ENCODE measurements around the gene MMP28. TPM values are rescaled to one million over a fixed set of nuclear protein-coding genes. Genes with fewer than 3 reads are reported as not detected.
A peak's percentile ranks its signal among the peaks of the same experiment; 100 is the strongest.

MMP28 gene
- total RNA-seq, 1 experiment from 2014 or later = 2.8 TPM

GRCh38 chr17:35765086-35765710 is 30.2 kb downstream of the MMP28 start:
- no peaks in the 10 kb centered on the region for H3K79me2 ChIP-seq (ENCODE audit: low read depth)
- POLR2A ChIA-PET (ENCODE audit: unreplicated experiment) = no interaction called here
- H3K4me2 ChIP-seq = no peak overlapping the region
- no peak overlapping the region for H2AFZ ChIP-seq
- H3K9me2 ChIP-seq (ENCODE audit: insufficient read depth) = no peaks in the 10 kb centered on the region
- no TSS peak for BruUV-seq (replicated peaks)
- H4K20me1 ChIP-seq (ENCODE audit: insufficient read depth) = no peaks in the 10 kb centered on the region
- H3K9me3 ChIP-seq (ENCODE audit: insufficient read depth, low read depth) = no peaks in the 10 kb centered on the region
- no peaks in the 10 kb centered on the region for H3K4me1 ChIP-seq (replicated peaks; ENCODE audit: insufficient read depth)
- no peaks in the 10 kb centered on the region for H3K36me3 ChIP-seq (ENCODE audit: low read depth)
- no peak for DNase-seq
- peaks cover 45% of the 10 kb centered on the region for H3K27me3 ChIP-seq (ENCODE audit: insufficient read depth, low read depth)
- no peak overlapping the region for H3K4me3 ChIP-seq
- CTCF ChIA-PET = no interaction called here
- TF ChIP-seq EZH2 (IDR thresholded peaks at IDR 0.05; ENCODE audit: low read depth) (no peak), CTCF (conservative IDR thresholded peaks at IDR 0.05) (no peak)
- intact Hi-C loops (cut with micrococcal nuclease; ENCODE audit: unreplicated experiment) = no loop called here
- 0 out of 2 replicates have a peak, but pooled peaks cover 3% of the 10 kb centered on the region for H3F3A ChIP-seq (ENCODE audit: insufficient read depth, low read depth)
- H3K27ac ChIP-seq = no peak overlapping the region

- Histone ChIP-seq H2AFZ (0 out of 2 replicates have a peak overlapping the region, but pooled peaks have one; percentile 64), H3K4me2 (peak overlapping the region; percentile 80), H3K79me2 (ENCODE audit: low read depth) (no peaks in the 10 kb centered on the region), H3K4me1 (replicated peaks; ENCODE audit: insufficient read depth) (no peaks in the 10 kb centered on the region), H3K9me2 (ENCODE audit: insufficient read depth) (no peaks in the 10 kb centered on the region), H3K9me3 (ENCODE audit: insufficient read depth, low read depth) (no peaks in the 10 kb centered on the region), H3K36me3 (ENCODE audit: low read depth) (no peaks in the 10 kb centered on the region), H3K4me3 (peak overlapping the region; percentile 43; the same call in 1 of the 2 replicates), H3K27ac (no peak overlapping the region), H3K27me3 (ENCODE audit: insufficient read depth, low read depth) (peaks cover 50% of the 10 kb centered on the region), H3F3A (ENCODE audit: insufficient read depth, low read depth) (0 out of 2 replicates have a peak, but pooled peaks cover 3% of the 10 kb centered on the region), H4K20me1 (ENCODE audit: insufficient read depth) (no peaks in the 10 kb centered on the region)
- peak; percentile 73 to 92 for DNase-seq
- BruUV-seq (replicated peaks) = no TSS peak
- CTCF ChIA-PET = interaction anchor here (0.6 to 1.9 kb wide), 8 partner anchors 23 to 211 kb away, joined by 3 to 19 read pairs (median 4); partner anchors contain the start of gene TAF15
- POLR2A ChIA-PET (ENCODE audit: unreplicated experiment) = interaction anchor here (0.6 to 0.7 kb wide), 2 partner anchors 17 to 25 kb away, joined by 7 read pairs; no protein-coding TSS in a partner anchor
- TF ChIP-seq CTCF (conservative IDR thresholded peaks at IDR 0.05) (peak; percentile 79), EZH2 (IDR thresholded peaks at IDR 0.05; ENCODE audit: low read depth) (no peak)
- intact Hi-C loops (cut with micrococcal nuclease; ENCODE audit: unreplicated experiment) = loop anchor here (1.0 kb wide), 1 partner anchor 45 kb away; the partner anchor contains the start of gene TAF15
Measured at GRCh38 chr17:35764123-35764991, 31.1 kb downstream of the MMP28 start.

GRCh38 chr17:35763767-35764122 is 31.7 kb downstream of the MMP28 start:
- CTCF ChIA-PET = interaction anchor here (0.6 to 1.9 kb wide), 8 partner anchors 24 to 212 kb away, joined by 3 to 19 read pairs (median 4); partner anchors contain the start of gene TAF15
- Histone ChIP-seq H3K9me2 (ENCODE audit: insufficient read depth) (no peaks in the 10 kb centered on the region), H3K27me3 (ENCODE audit: insufficient read depth, low read depth) (peaks cover 45% of the 10 kb centered on the region), H3F3A (ENCODE audit: insufficient read depth, low read depth) (0 out of 2 replicates have a peak, but pooled peaks cover 3% of the 10 kb centered on the region), H4K20me1 (ENCODE audit: insufficient read depth) (no peaks in the 10 kb centered on the region), H3K4me2 (peak overlapping the region; percentile 80), H3K4me1 (replicated peaks; ENCODE audit: insufficient read depth) (no peaks in the 10 kb centered on the region), H3K36me3 (ENCODE audit: low read depth) (no peaks in the 10 kb centered on the region), H2AFZ (no peak overlapping the region), H3K27ac (no peak overlapping the region), H3K9me3 (ENCODE audit: insufficient read depth, low read depth) (no peaks in the 10 kb centered on the region), H3K79me2 (ENCODE audit: low read depth) (no peaks in the 10 kb centered on the region), H3K4me3 (no peak overlapping the region; the same call in 1 of the 2 replicates)
- TF ChIP-seq EZH2 (IDR thresholded peaks at IDR 0.05; ENCODE audit: low read depth) (no peak), CTCF (conservative IDR thresholded peaks at IDR 0.05) (no peak)
- POLR2A ChIA-PET (ENCODE audit: unreplicated experiment) = interaction anchor here (0.6 to 0.7 kb wide), 2 partner anchors 17 to 24 kb away, joined by 7 read pairs; no protein-coding TSS in a partner anchor
- intact Hi-C loops (cut with micrococcal nuclease; ENCODE audit: unreplicated experiment) = loop anchor here (1.0 kb wide), 1 partner anchor 46 kb away; the partner anchor contains the start of gene TAF15
- BruUV-seq (replicated peaks) = no TSS peak
- no peak for DNase-seq
